Measurements from ENCODE around the gene SMAD6.

GRCh38 chr15:66663664-66664063 is 38.4 kb upstream of the SMAD6 start:
- TF ChIP-seq CTCF (IDR thresholded peaks at IDR 0.05; ENCODE audit: low read depth, low read length) (no peak), POLR2A (IDR thresholded peaks at IDR 0.05; ENCODE audit: extremely low read depth, insufficient read length) (no peak), MYC (IDR thresholded peaks at IDR 0.05; ENCODE audit: low read depth, low read length) (no peak)
